H9 (cell line): Measurements from ENCODE around the gene PLA2R1. TPM values are rescaled to one million over a fixed set of nuclear protein-coding genes. Genes with fewer than 3 reads are reported as not detected.

ENCODE experiments used
- DNase-seq: peaks from one replicate; pipeline ENCODE4 v3.0.0-alpha.2; 2017
- H2AFZ ChIP-seq: one replicate; pipeline ENCODE4 v1.6.1; 2013; ENCODE audit warnings: mild to moderate bottlenecking, low read length, control low read depth, moderate library complexity
- H2AK5ac ChIP-seq: 2 replicates; pipeline ENCODE4 v1.6.1; 2013; ENCODE audit warnings: low read length, control low read depth, mixed read lengths; ENCODE audit not compliant: insufficient read length
- H2BK120ac ChIP-seq: one replicate; pipeline ENCODE4 v1.6.1; 2013; ENCODE audit warnings: low read depth, mild to moderate bottlenecking, low read length, control low read depth, inconsistent platforms; ENCODE audit not compliant: poor library complexity, severe bottlenecking
- H2BK12ac ChIP-seq: 2 replicates; pipeline ENCODE4 v1.6.1; 2013; ENCODE audit warnings: low read length, control low read depth, mixed read lengths, low read depth; ENCODE audit not compliant: insufficient read length
- H2BK15ac ChIP-seq: 2 replicates; pipeline ENCODE4 v1.6.1; 2013; ENCODE audit warnings: low read depth, low read length, control low read depth
- H2BK20ac ChIP-seq: one replicate; pipeline ENCODE4 v1.6.1; 2013; ENCODE audit warnings: low read depth, mild to moderate bottlenecking, low read length, control low read depth, inconsistent platforms; ENCODE audit not compliant: poor library complexity, severe bottlenecking
- H2BK5ac ChIP-seq: 2 replicates; pipeline ENCODE4 v1.6.1; 2013; ENCODE audit warnings: low read length, control low read depth, mixed read lengths; ENCODE audit not compliant: insufficient read length
- H3K14ac ChIP-seq: 2 replicates; pipeline ENCODE4 v1.6.1; 2013; ENCODE audit warnings: low read length, control low read depth; ENCODE audit not compliant: insufficient read depth
- H3K18ac ChIP-seq: 2 replicates; pipeline ENCODE4 v1.6.1; 2013; ENCODE audit warnings: low read depth, mild to moderate bottlenecking, mixed read lengths, low read length, control low read depth; ENCODE audit not compliant: insufficient read length
- H3K23ac ChIP-seq: 2 replicates; pipeline ENCODE4 v1.6.1; 2013; ENCODE audit warnings: low read length, control low read depth, mixed read lengths, low read depth; ENCODE audit not compliant: insufficient read length
- H3K23me2 ChIP-seq: 2 replicates; pipeline ENCODE4 v1.6.1; 2013; ENCODE audit warnings: low read depth, mild to moderate bottlenecking, mixed read lengths, low read length, control low read depth; ENCODE audit not compliant: insufficient read length, poor library complexity, severe bottlenecking
- H3K27ac ChIP-seq: 2 replicates; pipeline ENCODE4 v1.5.1; 2013; ENCODE audit warnings: low read length, control low read depth, mixed read lengths, low read depth; ENCODE audit not compliant: insufficient read length
- H3K27me3 ChIP-seq: 2 replicates; pipeline ENCODE4 v1.6.1; 2013; ENCODE audit warnings: low read length, control low read depth, inconsistent platforms; ENCODE audit not compliant: insufficient read depth
- H3K4ac ChIP-seq: 2 replicates; pipeline ENCODE4 v1.6.1; 2013; ENCODE audit warnings: low read depth, mild to moderate bottlenecking, control low read depth, inconsistent platforms, low read length, moderate library complexity
- H3K4me1 ChIP-seq: 2 replicates; pipeline ENCODE4 v1.6.1; 2013; ENCODE audit warnings: low read length, control low read depth, inconsistent platforms; ENCODE audit not compliant: insufficient read depth
- H3K4me2 ChIP-seq: 2 replicates; pipeline ENCODE4 v1.6.1; 2013; ENCODE audit warnings: low read length, control low read depth, mixed read lengths; ENCODE audit not compliant: insufficient read length, insufficient read depth
- H3K56ac ChIP-seq: 2 replicates; pipeline ENCODE4 v1.6.1; 2013; ENCODE audit warnings: low read depth, mild to moderate bottlenecking, mixed read lengths, low read length, control low read depth; ENCODE audit not compliant: insufficient read length
- H3K79me1 ChIP-seq: 2 replicates; pipeline ENCODE4 v1.6.1; 2013; ENCODE audit warnings: low read depth, mild to moderate bottlenecking, moderate library complexity, low read length, control low read depth, inconsistent platforms; ENCODE audit not compliant: insufficient read depth, poor library complexity, severe bottlenecking
- H3K79me2 ChIP-seq: 2 replicates; pipeline ENCODE4 v1.6.1; 2013; ENCODE audit warnings: low read length, control low read depth, inconsistent platforms; ENCODE audit not compliant: insufficient read depth
- H3K9ac ChIP-seq: 2 replicates; pipeline ENCODE4 v1.6.1; 2013; ENCODE audit warnings: low read length, control low read depth, mixed read lengths; ENCODE audit not compliant: insufficient read length; ENCODE audit errors: extremely low read depth
- H3K9me3 ChIP-seq: one replicate; pipeline ENCODE4 v1.6.1; 2013; ENCODE audit warnings: low read depth, low read length, inconsistent platforms; ENCODE audit not compliant: control insufficient read depth
- H3T11ph ChIP-seq: one replicate; pipeline ENCODE4 v1.6.1; 2013; ENCODE audit warnings: mild to moderate bottlenecking, low read length, control low read depth, inconsistent platforms
- H4K20me1 ChIP-seq: one replicate; pipeline ENCODE4 v1.6.1; 2013; ENCODE audit not compliant: control insufficient read depth, insufficient read length, insufficient read depth
- H4K5ac ChIP-seq: 2 replicates; pipeline ENCODE4 v1.6.1; 2013; ENCODE audit warnings: low read depth, mild to moderate bottlenecking, mixed read lengths, low read length, control low read depth; ENCODE audit not compliant: insufficient read length
- H4K8ac ChIP-seq: replicated peaks from 2 replicates; pipeline ENCODE4 v1.6.1; 2013; ENCODE audit warnings: low read length, control low read depth, mixed read lengths, low read depth; ENCODE audit not compliant: insufficient read length
- H4K91ac ChIP-seq: 2 replicates; pipeline ENCODE4 v1.6.1; 2013; ENCODE audit warnings: low read depth, mild to moderate bottlenecking, moderate library complexity, mixed read lengths, low read length, control low read depth; ENCODE audit not compliant: insufficient read length
- H3K27ac Mint-ChIP-seq, 3 experiments: 2 replicates in 2 of 3; 3 replicates in 1 of 3; pipeline ENCODE4 v1.8.0; 2020 to 2021; ENCODE audit warnings: mixed read lengths in 3 of 3, mild to moderate bottlenecking in 1 of 3, moderate library complexity in 1 of 3
- H3K27me3 Mint-ChIP-seq: 2 replicates; pipeline ENCODE4 v1.8.0; 2021; ENCODE audit warnings: low read depth, mild to moderate bottlenecking, moderate library complexity, mixed read lengths
- H3K36me3 Mint-ChIP-seq, 3 experiments: 2 replicates in 2 of 3; 3 replicates in 1 of 3; pipeline ENCODE4 v1.8.0; 2020 to 2021; ENCODE audit warnings: low read depth in 3 of 3, mixed read lengths in 3 of 3; ENCODE audit not compliant: insufficient read depth in 1 of 3
- H3K4me1 Mint-ChIP-seq, 2 experiments: 2 replicates each; pipeline ENCODE4 v1.8.0; 2020; ENCODE audit warnings: mixed read lengths in 2 of 2
- H3K4me3 Mint-ChIP-seq, 2 experiments: 2 replicates in 1 of 2; 3 replicates in 1 of 2; pipeline ENCODE4 v1.8.0; 2020 to 2021; ENCODE audit warnings: mild to moderate bottlenecking in 2 of 2, mixed read lengths in 2 of 2, moderate library complexity in 1 of 2
- H3K9me3 Mint-ChIP-seq, 2 experiments: 2 replicates in 1 of 2; 3 replicates in 1 of 2; pipeline ENCODE4 v1.8.0; 2020; ENCODE audit warnings: mild to moderate bottlenecking in 2 of 2, mixed read lengths in 2 of 2, moderate library complexity in 1 of 2
- WGBS: extraction: QIAGEN DNeasy Blood & Tissue Kit; methylation state at CpG from one replicate; pipeline ENCODE4 v1.1.7; 2013; ENCODE audit warnings: missing lambda C conversion rate, low lambda C conversion rate, mixed read lengths; ENCODE audit not compliant: insufficient read length; ENCODE audit errors: extremely low coverage; 5-methylcytosine and 5-hydroxymethylcytosine counted together
- total RNA-seq: library from RNA; stranded (reverse); gene quantifications from 2 replicates; pipeline ENCODE4 v1.2.1, GENCODE V29; 2021
- TF ChIP-seq, protein P1 (sequence below): fragments of 200-600 bp; sonication (generic); conservative IDR thresholded peaks from 3 replicates; pipeline ENCODE4 v1.8.0; 2021; ENCODE audit warnings: antibody characterized with exemption, mild to moderate bottlenecking

Gene PLA2R1
- total RNA-seq, 1 experiment from 2014 or later = 0.83 TPM

DNA sequence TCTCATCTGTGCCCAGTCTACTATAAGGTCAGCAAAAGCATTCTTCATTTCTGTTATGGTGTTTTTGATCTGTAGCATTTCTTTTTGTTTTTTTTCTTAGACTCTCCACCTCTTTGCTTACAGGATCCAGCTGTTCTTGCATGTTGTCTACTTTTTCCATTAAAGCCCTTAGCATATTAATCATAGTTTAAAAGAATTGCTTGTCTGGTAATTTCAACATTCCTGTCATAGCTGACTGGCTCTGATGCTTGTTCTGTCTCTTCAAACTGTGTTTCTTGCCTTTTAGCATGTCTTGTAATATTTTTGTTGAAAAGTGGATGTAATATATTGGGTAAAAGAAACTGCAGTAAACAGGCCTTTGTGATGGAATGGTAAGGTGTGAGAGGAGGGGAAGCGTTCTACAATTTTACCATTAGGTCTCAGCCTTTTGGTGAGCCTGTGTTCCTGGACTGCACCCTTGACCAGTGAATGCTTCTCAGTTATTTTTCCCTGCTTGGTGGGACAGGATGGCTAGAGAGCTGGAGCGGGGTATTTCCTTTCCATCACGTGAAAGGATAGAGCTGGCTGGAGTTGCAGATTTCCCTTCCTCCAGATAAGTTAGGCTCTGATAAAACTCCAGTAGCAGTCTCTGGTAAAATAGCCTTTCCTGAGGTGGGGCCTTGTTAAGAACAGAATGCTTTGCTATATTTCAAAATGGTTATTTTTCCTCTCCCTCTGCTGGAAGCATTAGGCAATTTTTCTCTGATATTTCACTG is 65.4 kb downstream of the PLA2R1 start:
- TF ChIP-seq, protein P1, sequence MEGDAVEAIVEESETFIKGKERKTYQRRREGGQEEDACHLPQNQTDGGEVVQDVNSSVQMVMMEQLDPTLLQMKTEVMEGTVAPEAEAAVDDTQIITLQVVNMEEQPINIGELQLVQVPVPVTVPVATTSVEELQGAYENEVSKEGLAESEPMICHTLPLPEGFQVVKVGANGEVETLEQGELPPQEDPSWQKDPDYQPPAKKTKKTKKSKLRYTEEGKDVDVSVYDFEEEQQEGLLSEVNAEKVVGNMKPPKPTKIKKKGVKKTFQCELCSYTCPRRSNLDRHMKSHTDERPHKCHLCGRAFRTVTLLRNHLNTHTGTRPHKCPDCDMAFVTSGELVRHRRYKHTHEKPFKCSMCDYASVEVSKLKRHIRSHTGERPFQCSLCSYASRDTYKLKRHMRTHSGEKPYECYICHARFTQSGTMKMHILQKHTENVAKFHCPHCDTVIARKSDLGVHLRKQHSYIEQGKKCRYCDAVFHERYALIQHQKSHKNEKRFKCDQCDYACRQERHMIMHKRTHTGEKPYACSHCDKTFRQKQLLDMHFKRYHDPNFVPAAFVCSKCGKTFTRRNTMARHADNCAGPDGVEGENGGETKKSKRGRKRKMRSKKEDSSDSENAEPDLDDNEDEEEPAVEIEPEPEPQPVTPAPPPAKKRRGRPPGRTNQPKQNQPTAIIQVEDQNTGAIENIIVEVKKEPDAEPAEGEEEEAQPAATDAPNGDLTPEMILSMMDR = no peak
- Mint-ChIP-seq H3K36me3 (peaks cover 2 to 22% (median 4%) of the 10 kb centered on the region in 3 experiments; a peak in 5 of 7 replicates), H3K27me3 (no peaks in the 10 kb centered on the region), H3K4me3 (no peak overlapping the region), H3K4me1 (peaks cover 10 to 12% of the 10 kb centered on the region in 2 experiments), H3K27ac (no peak overlapping the region; a peak in 1 of 7 replicates), H3K9me3 (peaks cover 18 to 26% of the 10 kb centered on the region in 2 experiments)
- H2BK5ac ChIP-seq = no peak overlapping the region
- no peaks in the 10 kb centered on the region for H3K9me3 ChIP-seq
- H4K8ac ChIP-seq = no peak overlapping the region
- H4K5ac ChIP-seq = no peak overlapping the region
- H2BK20ac ChIP-seq = no peak overlapping the region
- H2AFZ ChIP-seq = no peak overlapping the region
- no peak overlapping the region for H3K9ac ChIP-seq
- H3K4me1 ChIP-seq = no peaks in the 10 kb centered on the region
- H3K4ac ChIP-seq = no peak overlapping the region
- no CpG with 5 or more reads among the region's 3 CpGs for WGBS
- no peaks in the 10 kb centered on the region for H3K27me3 ChIP-seq
- no peak overlapping the region for H3K18ac ChIP-seq
- H3K56ac ChIP-seq = no peak overlapping the region
- H3K79me2 ChIP-seq = no peaks in the 10 kb centered on the region
- H3K79me1 ChIP-seq = no peaks in the 10 kb centered on the region
- H3T11ph ChIP-seq = no peak overlapping the region
- H4K91ac ChIP-seq = no peak overlapping the region
- H3K14ac ChIP-seq = no peak overlapping the region
- DNase-seq = no peak
- H4K20me1 ChIP-seq = no peaks in the 10 kb centered on the region
- H3K23me2 ChIP-seq = no peaks in the 10 kb centered on the region
- no peak overlapping the region for H3K4me2 ChIP-seq
- H2BK15ac ChIP-seq = no peak overlapping the region
- no peak overlapping the region for H2AK5ac ChIP-seq
- no peak overlapping the region for H2BK120ac ChIP-seq
- no peak overlapping the region for H3K27ac ChIP-seq
- H2BK12ac ChIP-seq = no peak overlapping the region
- H3K23ac ChIP-seq = no peak overlapping the region
